ENCODE data around the gene AEN.

Gene AEN, protein sequence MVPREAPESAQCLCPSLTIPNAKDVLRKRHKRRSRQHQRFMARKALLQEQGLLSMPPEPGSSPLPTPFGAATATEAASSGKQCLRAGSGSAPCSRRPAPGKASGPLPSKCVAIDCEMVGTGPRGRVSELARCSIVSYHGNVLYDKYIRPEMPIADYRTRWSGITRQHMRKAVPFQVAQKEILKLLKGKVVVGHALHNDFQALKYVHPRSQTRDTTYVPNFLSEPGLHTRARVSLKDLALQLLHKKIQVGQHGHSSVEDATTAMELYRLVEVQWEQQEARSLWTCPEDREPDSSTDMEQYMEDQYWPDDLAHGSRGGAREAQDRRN

DNA sequence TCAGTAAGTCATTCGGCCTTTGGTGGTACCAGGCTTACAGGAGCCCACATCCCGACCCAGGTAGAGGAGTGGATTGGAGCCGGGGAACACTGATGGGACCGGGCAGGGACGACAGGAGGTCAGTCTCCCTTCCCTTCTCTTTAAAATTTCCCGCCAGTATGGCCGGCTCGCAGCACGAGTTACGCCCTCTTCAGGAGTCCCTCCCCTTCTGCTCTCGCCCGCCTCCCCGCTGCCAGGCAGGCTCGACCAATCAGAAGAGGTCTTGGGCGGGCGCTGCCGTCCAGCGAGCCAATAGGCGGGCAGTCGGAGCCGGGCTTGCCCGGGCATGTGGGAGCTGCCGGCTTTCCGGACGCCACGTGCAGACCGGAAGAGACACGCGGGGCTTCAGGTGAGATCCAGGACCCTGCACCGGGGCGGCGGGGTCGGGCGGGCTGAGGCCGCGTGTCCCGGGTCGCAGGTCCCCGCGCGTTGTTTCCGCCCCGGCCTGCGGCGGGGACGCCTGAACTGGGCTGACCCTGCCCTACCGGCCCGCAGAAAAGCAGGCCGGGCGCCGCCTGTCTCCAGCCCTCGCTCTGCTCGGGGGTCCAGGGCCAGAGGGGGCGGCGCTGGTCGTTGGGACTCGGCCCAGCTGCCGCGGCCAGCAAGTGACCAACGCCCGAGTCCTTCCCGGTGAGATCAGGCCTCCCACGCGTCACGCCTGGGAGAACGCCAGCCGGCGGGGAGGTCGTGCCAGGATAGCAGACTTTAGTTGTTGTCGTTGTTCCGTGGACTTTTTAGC is at the start of gene AEN:
Gene AEN, plus strand, starts transcription at position 346 of the 778 bp plus-strand sequence. CDS start 4,870 bp downstream, outside the sequence.
- TF ChIP-seq, protein P1, sequence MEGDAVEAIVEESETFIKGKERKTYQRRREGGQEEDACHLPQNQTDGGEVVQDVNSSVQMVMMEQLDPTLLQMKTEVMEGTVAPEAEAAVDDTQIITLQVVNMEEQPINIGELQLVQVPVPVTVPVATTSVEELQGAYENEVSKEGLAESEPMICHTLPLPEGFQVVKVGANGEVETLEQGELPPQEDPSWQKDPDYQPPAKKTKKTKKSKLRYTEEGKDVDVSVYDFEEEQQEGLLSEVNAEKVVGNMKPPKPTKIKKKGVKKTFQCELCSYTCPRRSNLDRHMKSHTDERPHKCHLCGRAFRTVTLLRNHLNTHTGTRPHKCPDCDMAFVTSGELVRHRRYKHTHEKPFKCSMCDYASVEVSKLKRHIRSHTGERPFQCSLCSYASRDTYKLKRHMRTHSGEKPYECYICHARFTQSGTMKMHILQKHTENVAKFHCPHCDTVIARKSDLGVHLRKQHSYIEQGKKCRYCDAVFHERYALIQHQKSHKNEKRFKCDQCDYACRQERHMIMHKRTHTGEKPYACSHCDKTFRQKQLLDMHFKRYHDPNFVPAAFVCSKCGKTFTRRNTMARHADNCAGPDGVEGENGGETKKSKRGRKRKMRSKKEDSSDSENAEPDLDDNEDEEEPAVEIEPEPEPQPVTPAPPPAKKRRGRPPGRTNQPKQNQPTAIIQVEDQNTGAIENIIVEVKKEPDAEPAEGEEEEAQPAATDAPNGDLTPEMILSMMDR (IDR thresholded peaks at IDR 0.05; ENCODE audit: low read depth, low read length) = no peak
- DNase-seq (ENCODE audit: extremely low read depth, low read depth) = peak; percentile 94

DNA sequence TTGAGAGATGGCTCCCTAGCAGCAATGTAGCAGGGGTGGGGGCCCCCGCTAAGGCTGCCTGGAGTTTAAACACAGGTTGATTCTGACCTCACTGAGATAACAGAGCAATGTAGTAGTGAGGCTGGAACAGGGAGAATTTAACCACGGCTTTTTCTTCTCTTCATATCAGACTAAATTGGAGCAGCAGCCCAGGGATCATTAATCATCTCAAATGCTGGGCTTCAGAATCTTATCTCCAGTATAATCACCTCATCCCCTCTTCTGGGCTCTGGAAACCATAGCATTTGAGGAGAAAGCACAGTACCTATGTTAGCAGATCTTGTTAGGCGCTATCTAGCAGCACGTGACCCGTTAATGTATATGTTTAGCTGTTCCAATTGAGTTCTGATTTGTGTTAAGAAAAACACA is 49.3 kb upstream of the AEN start:
- no peak for DNase-seq (ENCODE audit: extremely low read depth, low read depth)
- TF ChIP-seq, protein P1 (IDR thresholded peaks at IDR 0.05; ENCODE audit: low read depth, low read length) = no peak

DNA sequence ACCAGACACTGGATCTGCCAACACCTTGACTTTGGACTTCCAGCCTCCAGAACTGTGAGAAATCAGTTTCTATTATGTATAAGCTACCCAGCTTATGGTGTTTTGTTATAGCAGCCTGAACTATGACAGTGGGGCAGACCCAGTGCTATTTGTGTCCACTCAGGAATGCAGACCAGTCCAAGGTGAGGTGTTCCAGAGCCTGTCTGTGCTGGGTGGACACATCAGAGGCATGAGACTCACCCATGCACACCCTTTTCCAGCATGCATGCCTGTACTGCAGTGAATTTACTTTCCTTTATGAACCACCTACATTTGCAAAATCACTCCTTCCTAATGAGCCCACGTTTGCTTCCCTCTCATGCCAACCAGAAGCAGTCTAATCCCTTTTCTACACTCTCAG is 47.1 kb upstream of the AEN start:
- no peak for DNase-seq (ENCODE audit: extremely low read depth, low read depth)

DNA sequence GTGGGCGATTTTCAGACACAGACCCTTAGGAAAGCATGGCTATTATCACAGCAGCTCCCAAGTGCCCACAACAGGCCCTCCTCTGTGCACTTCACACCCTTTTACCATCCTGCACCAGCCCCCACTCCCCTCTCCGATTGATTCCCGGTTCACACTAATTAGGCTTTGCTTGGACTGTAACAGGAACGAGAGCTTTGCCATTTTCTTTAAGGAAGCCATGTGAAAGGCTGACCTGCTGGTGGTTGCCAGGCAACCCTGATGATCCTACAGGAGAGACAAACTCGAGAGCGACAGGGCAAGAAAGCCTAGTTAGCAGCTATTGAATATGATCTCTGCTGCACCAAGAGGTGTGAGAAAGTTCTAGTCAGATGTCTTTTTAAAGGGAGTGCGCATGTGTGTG is 46.5 kb upstream of the AEN start:
- TF ChIP-seq, protein P1 (IDR thresholded peaks at IDR 0.05; ENCODE audit: low read depth, low read length) = no peak
- DNase-seq (ENCODE audit: extremely low read depth, low read depth) = no peak

More for the DNA sequence above, 47.1 kb upstream of the AEN start:
- TF ChIP-seq, protein P1 (IDR thresholded peaks at IDR 0.05; ENCODE audit: low read depth, low read length) = no peak

DNA sequence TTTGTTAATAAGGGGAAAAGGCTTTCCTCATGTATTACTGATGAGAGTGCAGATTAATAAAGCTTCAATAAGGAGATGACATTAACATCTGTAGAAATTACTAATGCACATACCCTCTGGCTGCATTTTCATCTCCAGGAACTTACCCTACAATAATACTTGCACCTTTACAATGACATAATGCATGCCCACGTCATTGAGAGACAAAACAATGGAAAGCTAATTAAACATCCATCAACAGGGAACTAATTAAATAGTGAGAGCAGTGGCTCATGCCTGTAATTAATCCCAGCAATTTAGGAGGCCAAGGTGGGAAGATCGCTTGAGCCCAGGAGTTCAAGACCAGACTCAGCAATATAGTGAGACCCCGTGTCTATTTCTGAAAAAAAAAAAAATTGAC is 41.8 kb upstream of the AEN start:
- TF ChIP-seq, protein P1 (IDR thresholded peaks at IDR 0.05; ENCODE audit: low read depth, low read length) = no peak
- no peak for DNase-seq (ENCODE audit: extremely low read depth, low read depth)

DNA sequence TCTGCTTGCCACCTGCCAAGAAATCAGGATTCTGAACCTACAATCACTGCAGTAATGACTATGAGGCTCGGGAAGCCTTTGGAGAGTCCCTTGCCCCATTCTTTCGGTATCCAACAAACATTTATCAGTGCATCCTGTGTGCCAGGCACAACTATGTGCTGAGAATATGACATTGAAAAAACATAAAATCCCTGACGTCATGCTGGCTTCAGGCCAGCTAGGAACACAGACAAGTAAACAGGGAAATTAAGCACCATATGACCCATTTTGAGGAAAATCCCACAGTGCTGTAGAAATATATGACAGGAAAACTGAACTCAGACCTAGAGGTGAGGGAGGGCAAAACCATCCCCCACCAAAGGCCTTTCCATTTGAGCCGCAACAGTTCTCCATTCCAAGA is 40.6 kb upstream of the AEN start:
- TF ChIP-seq, protein P1 (IDR thresholded peaks at IDR 0.05; ENCODE audit: low read depth, low read length) = no peak
- DNase-seq (ENCODE audit: extremely low read depth, low read depth) = no peak

Measured in AG09319 (cell line).